ENCODE results near the gene NRCAM.

NRCAM gene

GRCh38 chr7:108455998-108456677, at the start of gene NRCAM (continued):
- TF ChIP-seq, protein P1, sequence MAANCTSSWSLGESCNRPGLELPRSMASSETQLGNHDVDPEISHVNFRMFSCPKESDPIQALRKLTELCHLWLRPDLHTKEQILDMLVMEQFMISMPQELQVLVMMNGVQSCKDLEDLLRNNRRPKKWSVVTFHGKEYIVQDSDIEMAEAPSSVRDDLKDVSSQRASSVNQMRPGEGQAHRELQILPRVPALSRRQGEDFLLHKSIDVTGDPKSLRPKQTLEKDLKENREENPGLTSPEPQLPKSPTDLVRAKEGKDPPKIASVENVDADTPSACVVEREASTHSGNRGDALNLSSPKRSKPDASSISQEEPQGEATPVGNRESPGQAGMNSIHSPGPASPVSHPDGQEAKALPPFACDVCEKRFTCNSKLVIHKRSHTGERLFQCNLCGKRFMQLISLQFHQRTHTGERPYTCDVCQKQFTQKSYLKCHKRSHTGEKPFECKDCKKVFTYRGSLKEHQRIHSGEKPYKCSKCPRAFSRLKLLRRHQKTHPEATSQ (tag by site-specific recombination; IDR thresholded peaks at IDR 0.05) = no peak
- TF ChIP-seq ZNF791 (tag by site-specific recombination; IDR thresholded peaks at IDR 0.05) (no peak), ZNF366 (tag by site-specific recombination; conservative IDR thresholded peaks at IDR 0.05) (no peak), ZNF184 (tag by site-specific recombination; IDR thresholded peaks at IDR 0.05) (no peak), ZNF530 (tag by site-specific recombination; IDR thresholded peaks at IDR 0.05; ENCODE audit: low read depth) (no peak), ZNF426 (tag by site-specific recombination; IDR thresholded peaks at IDR 0.05) (no peak), SP7 (tag by site-specific recombination; IDR thresholded peaks at IDR 0.05) (peak; percentile 51; the same call in 1 of the 2 replicates), ZNF549 (tag by site-specific recombination; IDR thresholded peaks at IDR 0.05) (no peak), ZNF2 (tag by site-specific recombination; IDR thresholded peaks at IDR 0.05) (no peak; the same call in none of the 2 replicates), KLF16 (tag by site-specific recombination; IDR thresholded peaks at IDR 0.05) (peak; percentile 37; the same call in 1 of the 2 replicates), ZNF174 (tag by site-specific recombination; IDR thresholded peaks at IDR 0.05) (no peak), PRDM1 (tag by site-specific recombination; IDR thresholded peaks at IDR 0.05) (no peak), ZBTB21 (tag by site-specific recombination; IDR thresholded peaks at IDR 0.05) (no peak), ZNF114 (tag by site-specific recombination; IDR thresholded peaks at IDR 0.05) (no peak), ZBTB17 (tag by site-specific recombination; IDR thresholded peaks at IDR 0.05) (no peak), TSHZ1 (tag by site-specific recombination; IDR thresholded peaks at IDR 0.05; ENCODE audit: borderline replicate concordance) (no peak), ZNF398 (tag by site-specific recombination; IDR thresholded peaks at IDR 0.05) (peak; percentile 95), ZNF701 (tag by site-specific recombination; IDR thresholded peaks at IDR 0.05) (no peak), ZNF10 (tag by site-specific recombination; IDR thresholded peaks at IDR 0.05) (no peak), ZNF311 (tag by site-specific recombination; IDR thresholded peaks at IDR 0.05; ENCODE audit: borderline replicate concordance) (no peak), KLF1 (tag by site-specific recombination; IDR thresholded peaks at IDR 0.05) (no peak; the same call in 1 of the 2 replicates), ZNF335 (tag by site-specific recombination; conservative IDR thresholded peaks at IDR 0.05) (peak; percentile 89), KLF10 (tag by site-specific recombination; IDR thresholded peaks at IDR 0.05) (no peak; the same call in 1 of the 2 replicates), ZNF354C (tag by site-specific recombination; IDR thresholded peaks at IDR 0.05; ENCODE audit: borderline replicate concordance, low read depth) (no peak), ZNF654 (tag by site-specific recombination; IDR thresholded peaks at IDR 0.05; ENCODE audit: low read depth) (no peak), ZSCAN16 (tag by site-specific recombination; IDR thresholded peaks at IDR 0.05) (peak; percentile 60; the same call in 1 of the 2 replicates)
- TF ChIP-seq, protein P2, sequence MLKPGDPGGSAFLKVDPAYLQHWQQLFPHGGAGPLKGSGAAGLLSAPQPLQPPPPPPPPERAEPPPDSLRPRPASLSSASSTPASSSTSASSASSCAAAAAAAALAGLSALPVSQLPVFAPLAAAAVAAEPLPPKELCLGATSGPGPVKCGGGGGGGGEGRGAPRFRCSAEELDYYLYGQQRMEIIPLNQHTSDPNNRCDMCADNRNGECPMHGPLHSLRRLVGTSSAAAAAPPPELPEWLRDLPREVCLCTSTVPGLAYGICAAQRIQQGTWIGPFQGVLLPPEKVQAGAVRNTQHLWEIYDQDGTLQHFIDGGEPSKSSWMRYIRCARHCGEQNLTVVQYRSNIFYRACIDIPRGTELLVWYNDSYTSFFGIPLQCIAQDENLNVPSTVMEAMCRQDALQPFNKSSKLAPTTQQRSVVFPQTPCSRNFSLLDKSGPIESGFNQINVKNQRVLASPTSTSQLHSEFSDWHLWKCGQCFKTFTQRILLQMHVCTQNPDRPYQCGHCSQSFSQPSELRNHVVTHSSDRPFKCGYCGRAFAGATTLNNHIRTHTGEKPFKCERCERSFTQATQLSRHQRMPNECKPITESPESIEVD (tag by site-specific recombination; IDR thresholded peaks at IDR 0.05) = no peak
- TF ChIP-seq, protein P3, sequence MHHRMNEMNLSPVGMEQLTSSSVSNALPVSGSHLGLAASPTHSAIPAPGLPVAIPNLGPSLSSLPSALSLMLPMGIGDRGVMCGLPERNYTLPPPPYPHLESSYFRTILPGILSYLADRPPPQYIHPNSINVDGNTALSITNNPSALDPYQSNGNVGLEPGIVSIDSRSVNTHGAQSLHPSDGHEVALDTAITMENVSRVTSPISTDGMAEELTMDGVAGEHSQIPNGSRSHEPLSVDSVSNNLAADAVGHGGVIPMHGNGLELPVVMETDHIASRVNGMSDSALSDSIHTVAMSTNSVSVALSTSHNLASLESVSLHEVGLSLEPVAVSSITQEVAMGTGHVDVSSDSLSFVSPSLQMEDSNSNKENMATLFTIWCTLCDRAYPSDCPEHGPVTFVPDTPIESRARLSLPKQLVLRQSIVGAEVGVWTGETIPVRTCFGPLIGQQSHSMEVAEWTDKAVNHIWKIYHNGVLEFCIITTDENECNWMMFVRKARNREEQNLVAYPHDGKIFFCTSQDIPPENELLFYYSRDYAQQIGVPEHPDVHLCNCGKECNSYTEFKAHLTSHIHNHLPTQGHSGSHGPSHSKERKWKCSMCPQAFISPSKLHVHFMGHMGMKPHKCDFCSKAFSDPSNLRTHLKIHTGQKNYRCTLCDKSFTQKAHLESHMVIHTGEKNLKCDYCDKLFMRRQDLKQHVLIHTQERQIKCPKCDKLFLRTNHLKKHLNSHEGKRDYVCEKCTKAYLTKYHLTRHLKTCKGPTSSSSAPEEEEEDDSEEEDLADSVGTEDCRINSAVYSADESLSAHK (tag by site-specific recombination; IDR thresholded peaks at IDR 0.05) = no peak
